ENCODE data around the gene DDX3X.
"Not testable (repeated sequence)": the region's sequence is repeated elsewhere in the genome, so short reads cannot be mapped to it uniquely, and the experiment has no call there.

DDX3X gene

GRCh38 chrX:41332005-41332404, 2.0 kb upstream of the DDX3X start:
- no peak for DNase-seq

- DNase-seq: no peak
Measured at GRCh38 chrX:41332408-41333002, 1.5 kb upstream of the DDX3X start.

GRCh38 chrX:41333003-41333743, 789 bp upstream of the DDX3X start:
- peak; percentile 93 for DNase-seq

- peak; percentile 60 for DNase-seq
Measured at GRCh38 chrX:41334363-41335197, 618 bp downstream of the DDX3X start.

- DNase-seq: no peak
Measured at GRCh38 chrX:41335198-41335957, 1.4 kb downstream of the DDX3X start.

GRCh38 chrX:41335958-41336331, 2.0 kb downstream of the DDX3X start:
- DNase-seq: no peak

- no peak for DNase-seq
Measured at GRCh38 chrX:41336447-41336846, 2.5 kb downstream of the DDX3X start.

GRCh38 chrX:41337140-41337539, 3.2 kb downstream of the DDX3X start:
- DNase-seq: no peak

GRCh38 chrX:41338436-41338835, 4.5 kb downstream of the DDX3X start:
- no peak for DNase-seq

- DNase-seq: no peak
Measured at GRCh38 chrX:41339148-41339547, 5.2 kb downstream of the DDX3X start.

- no peak for DNase-seq
Measured at GRCh38 chrX:41344053-41344452, 10.1 kb downstream of the DDX3X start.

- no peak for DNase-seq
Measured at GRCh38 chrX:41347186-41347585, 13.2 kb downstream of the DDX3X start.

- DNase-seq: no peak
Measured at GRCh38 chrX:41348551-41348950, 14.6 kb downstream of the DDX3X start.

GRCh38 chrX:41350150-41350975, 16.4 kb downstream of the DDX3X start:
- DNase-seq: no peak

- DNase-seq: no peak
Measured at GRCh38 chrX:41350976-41351569, 17.1 kb downstream of the DDX3X start.

GRCh38 chrX:41351923-41352322, 18.0 kb downstream of the DDX3X start:
- DNase-seq: no peak

- DNase-seq: no peak
Measured at GRCh38 chrX:41352329-41352838, 18.4 kb downstream of the DDX3X start.

- no peak for DNase-seq
Measured at GRCh38 chrX:41353985-41354384, 20.0 kb downstream of the DDX3X start.

- DNase-seq: no peak
Measured at GRCh38 chrX:41369152-41369551, 35.2 kb downstream of the DDX3X start.

GRCh38 chrX:41371575-41371974, 37.6 kb downstream of the DDX3X start:
- not testable (repeated sequence) for DNase-seq

- DNase-seq: no peak
Measured at GRCh38 chrX:41373989-41374606, 40.1 kb downstream of the DDX3X start.

Measured in COR-L47 (cell line).